HG03520 (cell line): ENCODE measurements around the gene EXOSC6.
"Not testable (repeated sequence)": the region's sequence is repeated elsewhere in the genome, so short reads cannot be mapped to it uniquely, and the experiment has no call there.

Source experiments
- ATAC-seq: cut with Tn5 transposase; IDR thresholded peaks from one replicate; pipeline ENCODE4 v1.9.1; 2021; ENCODE audit warnings: mild to moderate bottlenecking, moderate library complexity; ENCODE audit not compliant: unreplicated experiment

EXOSC6 gene

GRCh38 chr16:70200063-70200462, 51.7 kb downstream of the EXOSC6 start:
- ATAC-seq = not testable (repeated sequence)

GRCh38 chr16:70199170-70199569, 52.6 kb downstream of the EXOSC6 start:
- not testable (repeated sequence) for ATAC-seq

- ATAC-seq = not testable (repeated sequence)
Measured at GRCh38 chr16:70198666-70199065, 53.1 kb downstream of the EXOSC6 start.

DNA sequence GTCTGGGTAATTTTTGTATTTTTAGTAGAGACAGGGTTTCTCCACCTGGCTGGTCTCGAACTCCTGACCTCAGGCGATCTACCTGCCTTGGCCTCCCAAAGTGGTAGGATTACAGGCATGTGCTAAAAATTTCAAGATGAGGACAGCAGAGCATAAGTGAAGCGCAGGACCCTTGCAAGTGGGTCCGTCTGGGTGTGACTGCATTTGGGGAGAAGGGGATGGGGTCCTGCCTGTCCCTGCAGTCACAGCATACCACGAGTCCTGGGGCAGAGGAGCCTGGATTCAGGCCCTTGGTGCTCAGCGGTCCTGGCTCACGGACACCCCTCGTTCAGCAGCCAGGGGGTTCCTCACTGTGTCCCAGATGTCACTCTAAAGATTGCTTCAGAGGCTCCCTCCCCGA, 53.5 kb downstream of the EXOSC6 start:
- not testable (repeated sequence) for ATAC-seq

DNA sequence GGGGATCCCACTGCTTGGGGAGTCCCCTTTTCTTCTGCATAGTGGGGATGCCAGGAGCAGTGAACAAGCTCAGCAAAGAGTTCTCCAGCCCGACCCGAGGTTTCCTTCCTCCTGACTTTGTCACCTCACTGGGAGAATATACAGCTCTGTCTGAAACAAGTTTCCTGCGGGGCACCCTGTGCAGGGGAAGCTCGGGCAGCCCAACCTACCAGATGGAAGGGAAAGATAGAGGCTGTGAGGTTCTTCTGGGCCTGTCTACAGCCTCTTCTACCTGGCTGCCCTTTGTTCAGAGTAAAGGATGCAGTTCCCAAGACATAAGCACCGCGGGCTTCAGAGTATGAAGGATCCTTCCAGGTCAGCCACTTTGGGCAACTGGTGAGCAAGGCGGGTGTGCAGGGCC, 54.1 kb downstream of the EXOSC6 start:
- ATAC-seq = not testable (repeated sequence)
